NT2/D1 (cell line): Measurements from ENCODE around the gene PLA2G2F.

Experiments used
- SUZ12 ChIP-seq: IDR thresholded peaks from 2 replicates; pipeline ENCODE4 v1.6.1; 2011; ENCODE audit not compliant: insufficient read length, insufficient read depth; ENCODE audit errors: extremely low read depth
- YY1 ChIP-seq: IDR thresholded peaks from 2 replicates; pipeline ENCODE4 v1.6.1; 2011; ENCODE audit not compliant: insufficient read length, insufficient read depth
- ZNF274 ChIP-seq: IDR thresholded peaks from 2 replicates; pipeline ENCODE4 v1.6.1; 2011; ENCODE audit warnings: mild to moderate bottlenecking, low read depth, low read length

DNA sequence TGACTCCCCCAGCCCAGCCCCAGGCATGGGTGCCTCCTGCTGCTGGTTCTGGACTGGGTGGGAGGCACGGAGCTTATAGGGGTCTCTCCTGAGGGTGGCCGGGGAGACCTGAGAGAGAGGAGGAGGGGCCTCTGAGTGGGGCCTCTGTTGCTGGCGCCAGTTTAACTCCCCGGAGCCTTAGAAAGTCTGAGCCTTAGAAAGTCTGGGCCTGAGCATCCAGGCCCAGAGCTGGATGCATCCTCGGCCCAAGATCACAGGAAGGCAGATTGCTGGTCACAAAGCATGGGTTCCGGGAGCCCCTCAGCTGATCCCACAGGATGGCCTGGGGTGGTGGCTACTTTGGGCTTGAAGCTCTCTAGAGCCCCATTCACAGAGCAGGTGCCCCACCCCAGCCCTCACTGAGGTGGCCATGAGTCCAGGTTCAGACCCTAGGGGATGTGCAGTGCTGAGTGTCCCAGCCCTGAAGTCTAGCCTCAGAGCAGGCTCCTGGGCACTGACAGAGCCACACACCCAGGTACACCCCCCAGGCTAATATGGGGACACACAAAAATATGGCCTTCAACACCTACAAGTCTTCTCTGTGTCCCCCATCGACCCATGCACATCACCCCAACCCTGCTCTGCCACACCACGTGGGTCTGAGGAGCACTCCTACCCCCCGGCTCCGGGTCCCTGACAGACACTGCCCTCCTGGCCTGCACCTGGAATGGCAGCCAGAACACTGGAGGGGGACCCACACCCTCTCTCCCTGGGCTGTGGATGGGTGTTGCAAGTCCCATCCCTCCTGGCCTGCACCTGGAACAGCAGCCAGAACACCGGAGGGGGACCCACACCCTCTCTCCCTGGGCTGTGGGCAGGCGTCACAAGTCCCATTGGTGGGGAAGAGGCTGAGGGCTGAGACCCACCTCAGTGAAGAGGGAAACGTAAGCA, 9.7 kb downstream of the PLA2G2F start:
- TF ChIP-seq SUZ12 (no peak), YY1 (no peak), ZNF274 (no peak)
